GM23338 (cell line): ENCODE data around the gene SGCB. TPM values are rescaled to one million over a fixed set of nuclear protein-coding genes. Genes with fewer than 3 reads are reported as not detected.

ENCODE experiments used
- ATAC-seq: fragments of 200-7000 bp; cut with Tn5 transposase; 3 replicates; pipeline ENCODE4 v1.9.1; 2020
- DNase-seq: peaks from one replicate; pipeline ENCODE4 v3.0.0-alpha.2; 2015; ENCODE audit warnings: low spot score
- H2AFZ ChIP-seq: fragments of 200-600 bp; sonication (generic); 2 replicates; pipeline ENCODE4 v1.8.0; 2016; ENCODE audit warnings: antibody characterized with exemption, mild to moderate bottlenecking, moderate library complexity
- H3F3A ChIP-seq: fragments of 200-600 bp; sonication (generic); replicated peaks from 2 replicates; pipeline ENCODE4 v1.8.0; 2017; ENCODE audit warnings: antibody characterized with exemption, mixed run types, low read depth
- H3K27ac ChIP-seq: fragments of 200-600 bp; sonication (generic); 2 replicates; pipeline ENCODE4 v1.6.1; 2016; ENCODE audit warnings: low read depth
- H3K27me3 ChIP-seq: fragments of 200-600 bp; sonication (generic); 2 replicates; pipeline ENCODE4 v1.8.0; 2016; ENCODE audit warnings: mild to moderate bottlenecking, mixed run types, moderate library complexity; ENCODE audit not compliant: insufficient read depth
- H3K36me3 ChIP-seq: fragments of 200-600 bp; sonication (generic); 2 replicates; pipeline ENCODE4 v1.8.0; 2016; ENCODE audit warnings: mild to moderate bottlenecking; ENCODE audit not compliant: insufficient read depth
- H3K4me1 ChIP-seq: fragments of 200-600 bp; sonication (generic); 2 replicates; pipeline ENCODE4 v1.8.0; 2016; ENCODE audit warnings: mild to moderate bottlenecking, moderate library complexity; ENCODE audit not compliant: insufficient read depth
- H3K4me2 ChIP-seq: fragments of 200-600 bp; sonication (generic); 2 replicates; pipeline ENCODE4 v1.7.1; 2017; ENCODE audit warnings: mixed run types
- H3K4me3 ChIP-seq: fragments of 200-600 bp; sonication (generic); 2 replicates; pipeline ENCODE4 v1.6.1; 2016; ENCODE audit warnings: mixed run types
- H3K79me2 ChIP-seq: fragments of 200-600 bp; sonication (generic); replicated peaks from 2 replicates; pipeline ENCODE4 v1.8.0; 2017; ENCODE audit warnings: mild to moderate bottlenecking; ENCODE audit not compliant: insufficient read depth
- H3K9me2 ChIP-seq: fragments of 200-600 bp; sonication (generic); 2 replicates; pipeline ENCODE4 v1.8.0; 2017; ENCODE audit not compliant: insufficient read depth
- H4K20me1 ChIP-seq: fragments of 200-600 bp; sonication (generic); replicated peaks from 2 replicates; pipeline ENCODE4 v1.8.0; 2017; ENCODE audit warnings: mild to moderate bottlenecking; ENCODE audit not compliant: insufficient read depth
- H3K27ac Mint-ChIP-seq: 2 replicates; pipeline ENCODE4 v1.8.0; 2020; ENCODE audit warnings: inconsistent platforms, mild to moderate bottlenecking, moderate library complexity, mixed read lengths
- H3K27me3 Mint-ChIP-seq: 3 replicates; pipeline ENCODE4 v1.8.0; 2022; ENCODE audit warnings: low read depth, mild to moderate bottlenecking, moderate library complexity, mixed read lengths, inconsistent platforms; ENCODE audit not compliant: insufficient read depth, poor library complexity
- H3K36me3 Mint-ChIP-seq: 3 replicates; pipeline ENCODE4 v1.8.0; 2021; ENCODE audit warnings: low read depth, mild to moderate bottlenecking, inconsistent platforms, moderate library complexity, mixed read lengths
- H3K4me1 Mint-ChIP-seq: 3 replicates; pipeline ENCODE4 v1.8.0; 2020; ENCODE audit warnings: mild to moderate bottlenecking, inconsistent platforms, mixed read lengths
- H3K4me3 Mint-ChIP-seq: 3 replicates; pipeline ENCODE4 v1.8.0; 2021; ENCODE audit warnings: moderate library complexity, mild to moderate bottlenecking, inconsistent platforms, mixed read lengths
- H3K9me3 Mint-ChIP-seq: 3 replicates; pipeline ENCODE4 v1.8.0; 2020; ENCODE audit warnings: moderate library complexity, mild to moderate bottlenecking, inconsistent platforms, mixed read lengths
- EZH2phosphoT487 ChIP-seq: fragments of 200-600 bp; sonication (generic); IDR thresholded peaks from one replicate; pipeline ENCODE4 v1.8.1; 2018; ENCODE audit warnings: antibody characterized with exemption; ENCODE audit not compliant: unreplicated experiment
- JUNB ChIP-seq: IDR thresholded peaks from one replicate; pipeline ENCODE4 v1.6.1; 2016; ENCODE audit warnings: antibody characterized with exemption; ENCODE audit not compliant: unreplicated experiment
- NANOG ChIP-seq: IDR thresholded peaks from 2 replicates; pipeline ENCODE4 v1.6.1; 2016; ENCODE audit warnings: antibody characterized with exemption, borderline replicate concordance
- POLR2AphosphoS5 ChIP-seq: IDR thresholded peaks from 2 replicates; pipeline ENCODE4 v1.6.1; 2016; ENCODE audit warnings: antibody characterized with exemption, low read depth
- REST ChIP-seq: IDR thresholded peaks from one replicate; pipeline ENCODE4 v1.6.1; 2018; ENCODE audit warnings: antibody characterized with exemption; ENCODE audit not compliant: unreplicated experiment
- STAT1 ChIP-seq: IDR thresholded peaks from one replicate; pipeline ENCODE4 v1.6.1; 2016; ENCODE audit warnings: antibody characterized with exemption; ENCODE audit not compliant: unreplicated experiment
- ZNF114 ChIP-seq: fragments of 250-450 bp; sonication (Bioruptor Pico); IDR thresholded peaks from 2 replicates; pipeline ENCODE4 v1.5.0; 2020; ENCODE audit warnings: mild to moderate bottlenecking, moderate library complexity
- polyA plus RNA-seq: library from polyadenylated mRNA; unstranded; fragments of >200 nt; fragmentation: Nextera tagmentation; extraction: Ambion mirVana; gene quantifications from 2 replicates; pipeline ENCODE4 v1.2.1, GENCODE V29; 2016
- total RNA-seq: library from RNA; depleted of rRNA; stranded (reverse); fragments of >200 nt; shearing (Covaris generic); gene quantifications from 2 replicates; pipeline ENCODE4 v1.2.3, GENCODE V29; 2014
- TF ChIP-seq, protein P1 (sequence below): fragments of 250-450 bp; sonication (Bioruptor Pico); IDR thresholded peaks from 2 replicates; pipeline ENCODE4 v1.5.0; 2020; ENCODE audit warnings: mild to moderate bottlenecking, moderate library complexity
- TF ChIP-seq, protein P2 (sequence below), 2 experiments: fragments of 200-600 bp in 1 of 2; sonication (generic) in 1 of 2; conservative IDR thresholded peaks; 2 replicates each; pipeline versions ENCODE4 v1.5.1 to v1.6.1; 2016 to 2017; ENCODE audit warnings: antibody characterized with exemption in 2 of 2, low read depth in 2 of 2, mild to moderate bottlenecking in 2 of 2, moderate library complexity in 1 of 2

The SGCB gene
- total and polyA plus RNA-seq, 2 experiments from 2014 or later = 11.8 to 19.6 TPM

DNA sequence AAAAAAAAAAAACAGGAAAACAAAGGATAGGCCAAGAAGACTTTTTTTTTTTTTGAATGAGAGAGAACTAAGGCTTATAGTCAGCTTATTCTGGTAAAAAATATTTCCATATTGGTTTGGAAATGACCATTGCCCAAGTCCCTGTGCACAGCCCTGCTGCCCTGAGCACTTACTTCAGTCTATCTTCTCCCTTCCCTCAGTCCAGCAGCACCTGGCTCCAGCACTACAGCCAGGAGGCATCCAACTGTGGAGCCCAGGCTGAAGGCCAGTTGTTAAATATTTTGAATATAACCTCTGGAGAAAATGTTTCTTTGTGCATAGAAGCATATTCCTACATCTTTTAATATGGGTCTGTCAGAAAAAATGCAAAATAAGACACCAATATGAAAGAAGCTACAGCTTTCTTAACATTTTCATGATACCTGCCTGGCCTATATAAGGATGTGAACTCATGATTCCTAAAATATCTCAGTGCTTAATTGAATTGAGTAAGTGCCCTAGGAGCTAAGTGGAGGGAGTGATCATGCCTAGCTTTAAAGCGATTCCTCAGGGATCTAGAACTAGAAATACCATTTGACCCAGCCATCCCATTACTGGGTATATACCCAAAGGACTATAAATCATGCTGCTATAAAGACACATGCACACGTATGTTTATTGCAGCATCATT, 32.4 kb downstream of the SGCB start (continued):
- TF ChIP-seq, protein P1, sequence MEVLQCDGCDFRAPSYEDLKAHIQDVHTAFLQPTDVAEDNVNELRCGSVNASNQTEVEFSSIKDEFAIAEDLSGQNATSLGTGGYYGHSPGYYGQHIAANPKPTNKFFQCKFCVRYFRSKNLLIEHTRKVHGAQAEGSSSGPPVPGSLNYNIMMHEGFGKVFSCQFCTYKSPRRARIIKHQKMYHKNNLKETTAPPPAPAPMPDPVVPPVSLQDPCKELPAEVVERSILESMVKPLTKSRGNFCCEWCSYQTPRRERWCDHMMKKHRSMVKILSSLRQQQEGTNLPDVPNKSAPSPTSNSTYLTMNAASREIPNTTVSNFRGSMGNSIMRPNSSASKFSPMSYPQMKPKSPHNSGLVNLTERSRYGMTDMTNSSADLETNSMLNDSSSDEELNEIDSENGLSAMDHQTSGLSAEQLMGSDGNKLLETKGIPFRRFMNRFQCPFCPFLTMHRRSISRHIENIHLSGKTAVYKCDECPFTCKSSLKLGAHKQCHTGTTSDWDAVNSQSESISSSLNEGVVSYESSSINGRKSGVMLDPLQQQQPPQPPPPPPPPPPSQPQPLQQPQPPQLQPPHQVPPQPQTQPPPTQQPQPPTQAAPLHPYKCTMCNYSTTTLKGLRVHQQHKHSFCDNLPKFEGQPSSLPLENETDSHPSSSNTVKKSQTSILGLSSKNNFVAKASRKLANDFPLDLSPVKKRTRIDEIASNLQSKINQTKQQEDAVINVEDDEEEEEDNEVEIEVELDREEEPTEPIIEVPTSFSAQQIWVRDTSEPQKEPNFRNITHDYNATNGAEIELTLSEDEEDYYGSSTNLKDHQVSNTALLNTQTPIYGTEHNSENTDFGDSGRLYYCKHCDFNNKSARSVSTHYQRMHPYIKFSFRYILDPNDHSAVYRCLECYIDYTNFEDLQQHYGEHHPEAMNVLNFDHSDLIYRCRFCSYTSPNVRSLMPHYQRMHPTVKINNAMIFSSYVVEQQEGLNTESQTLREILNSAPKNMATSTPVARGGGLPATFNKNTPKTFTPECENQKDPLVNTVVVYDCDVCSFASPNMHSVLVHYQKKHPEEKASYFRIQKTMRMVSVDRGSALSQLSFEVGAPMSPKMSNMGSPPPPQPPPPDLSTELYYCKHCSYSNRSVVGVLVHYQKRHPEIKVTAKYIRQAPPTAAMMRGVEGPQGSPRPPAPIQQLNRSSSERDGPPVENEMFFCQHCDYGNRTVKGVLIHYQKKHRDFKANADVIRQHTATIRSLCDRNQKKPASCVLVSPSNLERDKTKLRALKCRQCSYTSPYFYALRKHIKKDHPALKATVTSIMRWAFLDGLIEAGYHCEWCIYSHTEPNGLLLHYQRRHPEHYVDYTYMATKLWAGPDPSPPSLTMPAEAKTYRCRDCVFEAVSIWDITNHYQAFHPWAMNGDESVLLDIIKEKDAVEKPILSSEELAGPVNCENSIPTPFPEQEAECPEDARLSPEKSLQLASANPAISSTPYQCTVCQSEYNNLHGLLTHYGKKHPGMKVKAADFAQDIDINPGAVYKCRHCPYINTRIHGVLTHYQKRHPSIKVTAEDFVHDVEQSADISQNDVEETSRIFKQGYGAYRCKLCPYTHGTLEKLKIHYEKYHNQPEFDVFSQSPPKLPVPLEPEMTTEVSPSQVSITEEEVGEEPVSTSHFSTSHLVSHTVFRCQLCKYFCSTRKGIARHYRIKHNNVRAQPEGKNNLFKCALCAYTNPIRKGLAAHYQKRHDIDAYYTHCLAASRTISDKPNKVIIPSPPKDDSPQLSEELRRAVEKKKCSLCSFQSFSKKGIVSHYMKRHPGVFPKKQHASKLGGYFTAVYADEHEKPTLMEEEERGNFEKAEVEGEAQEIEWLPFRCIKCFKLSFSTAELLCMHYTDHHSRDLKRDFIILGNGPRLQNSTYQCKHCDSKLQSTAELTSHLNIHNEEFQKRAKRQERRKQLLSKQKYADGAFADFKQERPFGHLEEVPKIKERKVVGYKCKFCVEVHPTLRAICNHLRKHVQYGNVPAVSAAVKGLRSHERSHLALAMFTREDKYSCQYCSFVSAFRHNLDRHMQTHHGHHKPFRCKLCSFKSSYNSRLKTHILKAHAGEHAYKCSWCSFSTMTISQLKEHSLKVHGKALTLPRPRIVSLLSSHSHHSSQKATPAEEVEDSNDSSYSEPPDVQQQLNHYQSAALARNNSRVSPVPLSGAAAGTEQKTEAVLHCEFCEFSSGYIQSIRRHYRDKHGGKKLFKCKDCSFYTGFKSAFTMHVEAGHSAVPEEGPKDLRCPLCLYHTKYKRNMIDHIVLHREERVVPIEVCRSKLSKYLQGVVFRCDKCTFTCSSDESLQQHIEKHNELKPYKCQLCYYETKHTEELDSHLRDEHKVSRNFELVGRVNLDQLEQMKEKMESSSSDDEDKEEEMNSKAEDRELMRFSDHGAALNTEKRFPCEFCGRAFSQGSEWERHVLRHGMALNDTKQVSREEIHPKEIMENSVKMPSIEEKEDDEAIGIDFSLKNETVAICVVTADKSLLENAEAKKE = no peak
- TF ChIP-seq POLR2AphosphoS5 (no peak), EZH2phosphoT487 (no peak), STAT1 (no peak), REST (no peak), NANOG (no peak)

GRCh38 chr4:52004414-52004813, 33.7 kb downstream of the SGCB start:
- H3K27me3 ChIP-seq = no peaks in the 10 kb centered on the region
- no peaks in the 10 kb centered on the region for H3K36me3 ChIP-seq
- no peak overlapping the region for H3K4me3 Mint-ChIP-seq
- H3K79me2 ChIP-seq = no peaks in the 10 kb centered on the region
- no peak overlapping the region for H3K27ac ChIP-seq
- peaks cover 8% of the 10 kb centered on the region for H3K4me1 Mint-ChIP-seq
- DNase-seq (no peak), ATAC-seq (no peak)
- H4K20me1 ChIP-seq = no peaks in the 10 kb centered on the region
- H3K27me3 Mint-ChIP-seq = peaks cover 3% of the 10 kb centered on the region
- no peaks in the 10 kb centered on the region for H3F3A ChIP-seq
- no peaks in the 10 kb centered on the region for H3K36me3 Mint-ChIP-seq
- H3K9me3 Mint-ChIP-seq = no peaks in the 10 kb centered on the region
- no peak overlapping the region for H2AFZ ChIP-seq
- no peak overlapping the region for H3K4me2 ChIP-seq
- H3K27ac Mint-ChIP-seq = no peak overlapping the region
- H3K4me1 ChIP-seq = peaks cover 6% of the 10 kb centered on the region; the same call in 1 of the 2 replicates
- H3K4me3 ChIP-seq = no peak overlapping the region
- H3K9me2 ChIP-seq = no peaks in the 10 kb centered on the region
- TF ChIP-seq EZH2phosphoT487 = no peak
- TF ChIP-seq, protein P2, sequence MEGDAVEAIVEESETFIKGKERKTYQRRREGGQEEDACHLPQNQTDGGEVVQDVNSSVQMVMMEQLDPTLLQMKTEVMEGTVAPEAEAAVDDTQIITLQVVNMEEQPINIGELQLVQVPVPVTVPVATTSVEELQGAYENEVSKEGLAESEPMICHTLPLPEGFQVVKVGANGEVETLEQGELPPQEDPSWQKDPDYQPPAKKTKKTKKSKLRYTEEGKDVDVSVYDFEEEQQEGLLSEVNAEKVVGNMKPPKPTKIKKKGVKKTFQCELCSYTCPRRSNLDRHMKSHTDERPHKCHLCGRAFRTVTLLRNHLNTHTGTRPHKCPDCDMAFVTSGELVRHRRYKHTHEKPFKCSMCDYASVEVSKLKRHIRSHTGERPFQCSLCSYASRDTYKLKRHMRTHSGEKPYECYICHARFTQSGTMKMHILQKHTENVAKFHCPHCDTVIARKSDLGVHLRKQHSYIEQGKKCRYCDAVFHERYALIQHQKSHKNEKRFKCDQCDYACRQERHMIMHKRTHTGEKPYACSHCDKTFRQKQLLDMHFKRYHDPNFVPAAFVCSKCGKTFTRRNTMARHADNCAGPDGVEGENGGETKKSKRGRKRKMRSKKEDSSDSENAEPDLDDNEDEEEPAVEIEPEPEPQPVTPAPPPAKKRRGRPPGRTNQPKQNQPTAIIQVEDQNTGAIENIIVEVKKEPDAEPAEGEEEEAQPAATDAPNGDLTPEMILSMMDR (conservative IDR thresholded peaks at IDR 0.05; ENCODE audit: low read depth in 2 of 2) = no peak
- no peak for TF ChIP-seq JUNB
- TF ChIP-seq ZNF114 (CRISPR knock-in tag) = no peak
